ENCODE results near the gene TNRC6C. TPM values are rescaled to one million over a fixed set of nuclear protein-coding genes. Genes with fewer than 3 reads are reported as not detected.

TNRC6C gene
- total RNA-seq, 1 donor from 2014 or later: 22.4 TPM

GRCh38 chr17:77946900-77947645, 11.4 kb upstream of the TNRC6C start:
- no peak overlapping the region for H3K4me3 ChIP-seq
- no peak for TF ChIP-seq CTCF (IDR thresholded peaks at IDR 0.05)
- intact Hi-C loops (cut with DNase I): no loop called here
- peaks cover 5% of the 10 kb centered on the region for H3K4me1 ChIP-seq
- no peaks in the 10 kb centered on the region for H3K9me3 ChIP-seq
- peaks cover 3% of the 10 kb centered on the region for H3K27me3 ChIP-seq (ENCODE audit: low read depth)
- H3K36me3 ChIP-seq: no peaks in the 10 kb centered on the region
- H3K27ac ChIP-seq: no peak overlapping the region
- no peak for DNase-seq
- peak; percentile 44 to 51 for ATAC-seq

GRCh38 chr17:77948690-77949114, 9.8 kb upstream of the TNRC6C start:
- Histone ChIP-seq H3K27me3 (ENCODE audit: low read depth) (no peaks in the 10 kb centered on the region), H3K4me1 (peaks cover 5% of the 10 kb centered on the region), H3K36me3 (no peaks in the 10 kb centered on the region), H3K9me3 (no peaks in the 10 kb centered on the region), H3K27ac (no peak overlapping the region), H3K4me3 (no peak overlapping the region)
- DNase-seq (no peak), ATAC-seq (peak; percentile 48 to 65)
- intact Hi-C loops (cut with DNase I): no loop called here
- TF ChIP-seq CTCF (IDR thresholded peaks at IDR 0.05): no peak

- ATAC-seq (no peak), DNase-seq (no peak)
- H3K27ac ChIP-seq: no peak overlapping the region
- no peaks in the 10 kb centered on the region for H3K4me1 ChIP-seq
- no peaks in the 10 kb centered on the region for H3K36me3 ChIP-seq
- no peak overlapping the region for H3K4me3 ChIP-seq
- TF ChIP-seq CTCF (IDR thresholded peaks at IDR 0.05): no peak
- intact Hi-C loops (cut with DNase I): no loop called here
- no peaks in the 10 kb centered on the region for H3K9me3 ChIP-seq
- no peaks in the 10 kb centered on the region for H3K27me3 ChIP-seq (ENCODE audit: low read depth)
Measured at GRCh38 chr17:77951123-77951522, 7.4 kb upstream of the TNRC6C start.

GRCh38 chr17:77952368-77952767, 6.1 kb upstream of the TNRC6C start:
- no peak for TF ChIP-seq CTCF (IDR thresholded peaks at IDR 0.05)

GRCh38 chr17:77957235-77957856, 1.2 kb upstream of the TNRC6C start:
- Histone ChIP-seq H3K27me3 (ENCODE audit: low read depth) (no peaks in the 10 kb centered on the region), H3K9me3 (no peaks in the 10 kb centered on the region), H3K4me1 (peaks cover 32% of the 10 kb centered on the region), H3K27ac (peak overlapping the region; percentile 83), H3K4me3 (peak overlapping the region; percentile 91), H3K36me3 (no peaks in the 10 kb centered on the region)
- intact Hi-C loops (cut with DNase I): no loop called here
- TF ChIP-seq CTCF (IDR thresholded peaks at IDR 0.05): no peak
- no peak for ATAC-seq
- DNase-seq: no peak

More at GRCh38 chr17:77952368-77952767, 6.1 kb upstream of the TNRC6C start:
- Histone ChIP-seq H3K9me3 (no peaks in the 10 kb centered on the region), H3K4me1 (peaks cover 2% of the 10 kb centered on the region), H3K4me3 (no peak overlapping the region), H3K27ac (no peak overlapping the region), H3K27me3 (ENCODE audit: low read depth) (no peaks in the 10 kb centered on the region), H3K36me3 (no peaks in the 10 kb centered on the region)
- ATAC-seq (no peak), DNase-seq (no peak)
- intact Hi-C loops (cut with DNase I): no loop called here
